SK-N-SH treated with all-trans-retinoic acid at 6 μM for 48 hours (cell line): ENCODE results near the gene COL4A2.

ENCODE experiments used
- GLIS3 ChIP-seq: fragments of 250-450 bp; sonication (Bioruptor Pico); IDR thresholded peaks from 2 replicates; pipeline ENCODE4 v1.5.0; 2020; ENCODE audit warnings: mild to moderate bottlenecking, moderate library complexity
- PATZ1 ChIP-seq: fragments of 250-450 bp; sonication (Bioruptor Pico); IDR thresholded peaks from 2 replicates; pipeline ENCODE4 v1.8.0; 2020; ENCODE audit warnings: mild to moderate bottlenecking, moderate library complexity, borderline replicate concordance
- RARB ChIP-seq: fragments of 250-450 bp; sonication (Bioruptor Pico); IDR thresholded peaks from 2 replicates; pipeline ENCODE4 v1.8.0; 2021; ENCODE audit warnings: mild to moderate bottlenecking, moderate library complexity
- TCF4 ChIP-seq: fragments of 250-450 bp; sonication (Bioruptor Pico); IDR thresholded peaks from 2 replicates; pipeline ENCODE4 v1.8.0; 2021; ENCODE audit warnings: mild to moderate bottlenecking, moderate library complexity, borderline replicate concordance
- ZC3H10 ChIP-seq: fragments of 250-450 bp; sonication (Bioruptor Pico); IDR thresholded peaks from 2 replicates; pipeline ENCODE4 v1.5.1; 2021; ENCODE audit warnings: mild to moderate bottlenecking, moderate library complexity
- ZNF8 ChIP-seq: fragments of 450-650 bp; formaldehyde crosslinking; IDR thresholded peaks from 2 replicates; pipeline ENCODE4 v1.5.0; 2020; ENCODE audit warnings: mild to moderate bottlenecking, moderate library complexity

GRCh38 chr13:110421061-110421460, 114.0 kb downstream of the COL4A2 start:
- TF ChIP-seq RARB (CRISPR knock-in tag) (no peak), PATZ1 (CRISPR knock-in tag) (no peak), TCF4 (CRISPR knock-in tag) (no peak), ZNF8 (CRISPR knock-in tag) (no peak), ZC3H10 (no peak), GLIS3 (CRISPR knock-in tag) (no peak)
